GM12873 (cell line): ENCODE measurements around the gene WWOX.

Source experiments
- TF ChIP-seq, protein P1 (sequence below): IDR thresholded peaks from 2 replicates; pipeline ENCODE4 v1.5.1; 2012; ENCODE audit warnings: low read depth, mild to moderate bottlenecking, moderate library complexity, low read length, control low read depth; ENCODE audit not compliant: insufficient read depth; ENCODE audit errors: missing control alignments

Gene WWOX

DNA sequence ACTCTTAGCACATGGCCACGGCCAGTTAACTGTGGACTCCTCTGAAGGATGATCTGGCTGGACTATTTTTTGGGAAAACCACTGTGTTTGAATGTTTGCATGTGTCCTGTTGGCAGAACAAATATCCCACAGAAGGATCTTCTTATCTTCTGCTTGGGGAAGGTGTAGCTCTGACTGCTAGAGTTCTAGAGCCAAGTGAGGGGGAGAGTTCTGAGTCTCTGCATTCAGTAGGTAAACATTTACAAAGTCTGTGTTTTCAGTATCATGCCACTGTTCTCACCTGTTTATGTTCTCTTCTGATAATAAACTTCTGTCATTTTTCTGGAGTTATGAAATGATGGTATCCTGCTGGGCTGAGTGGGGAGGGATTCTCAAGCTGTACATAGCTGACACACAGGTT is 241.1 kb downstream of the WWOX start:
- TF ChIP-seq, protein P1, sequence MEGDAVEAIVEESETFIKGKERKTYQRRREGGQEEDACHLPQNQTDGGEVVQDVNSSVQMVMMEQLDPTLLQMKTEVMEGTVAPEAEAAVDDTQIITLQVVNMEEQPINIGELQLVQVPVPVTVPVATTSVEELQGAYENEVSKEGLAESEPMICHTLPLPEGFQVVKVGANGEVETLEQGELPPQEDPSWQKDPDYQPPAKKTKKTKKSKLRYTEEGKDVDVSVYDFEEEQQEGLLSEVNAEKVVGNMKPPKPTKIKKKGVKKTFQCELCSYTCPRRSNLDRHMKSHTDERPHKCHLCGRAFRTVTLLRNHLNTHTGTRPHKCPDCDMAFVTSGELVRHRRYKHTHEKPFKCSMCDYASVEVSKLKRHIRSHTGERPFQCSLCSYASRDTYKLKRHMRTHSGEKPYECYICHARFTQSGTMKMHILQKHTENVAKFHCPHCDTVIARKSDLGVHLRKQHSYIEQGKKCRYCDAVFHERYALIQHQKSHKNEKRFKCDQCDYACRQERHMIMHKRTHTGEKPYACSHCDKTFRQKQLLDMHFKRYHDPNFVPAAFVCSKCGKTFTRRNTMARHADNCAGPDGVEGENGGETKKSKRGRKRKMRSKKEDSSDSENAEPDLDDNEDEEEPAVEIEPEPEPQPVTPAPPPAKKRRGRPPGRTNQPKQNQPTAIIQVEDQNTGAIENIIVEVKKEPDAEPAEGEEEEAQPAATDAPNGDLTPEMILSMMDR: no peak

DNA sequence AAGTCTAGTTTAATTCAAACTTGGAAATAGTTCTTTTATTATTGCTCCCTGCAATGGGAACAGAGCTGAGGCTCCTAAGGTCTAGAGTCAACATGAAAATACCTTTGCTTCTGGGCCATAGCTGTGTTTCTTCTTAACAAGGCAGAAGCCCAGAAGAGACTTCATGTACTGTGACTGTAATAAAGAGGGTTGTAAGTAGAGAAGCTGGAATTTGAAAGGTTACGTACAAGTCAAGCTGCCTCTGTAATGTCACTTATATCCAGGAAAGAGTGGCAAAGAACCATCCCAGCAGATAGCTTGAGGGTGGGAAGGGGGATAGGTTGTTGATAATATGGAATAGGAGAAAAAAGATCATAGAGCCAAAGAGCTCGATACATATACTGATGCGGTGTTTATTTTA is 248.6 kb downstream of the WWOX start:
- TF ChIP-seq, protein P1: no peak

GRCh38 chr16:78348886-78349285 is 249.4 kb downstream of the WWOX start:
- TF ChIP-seq, protein P1: no peak

DNA sequence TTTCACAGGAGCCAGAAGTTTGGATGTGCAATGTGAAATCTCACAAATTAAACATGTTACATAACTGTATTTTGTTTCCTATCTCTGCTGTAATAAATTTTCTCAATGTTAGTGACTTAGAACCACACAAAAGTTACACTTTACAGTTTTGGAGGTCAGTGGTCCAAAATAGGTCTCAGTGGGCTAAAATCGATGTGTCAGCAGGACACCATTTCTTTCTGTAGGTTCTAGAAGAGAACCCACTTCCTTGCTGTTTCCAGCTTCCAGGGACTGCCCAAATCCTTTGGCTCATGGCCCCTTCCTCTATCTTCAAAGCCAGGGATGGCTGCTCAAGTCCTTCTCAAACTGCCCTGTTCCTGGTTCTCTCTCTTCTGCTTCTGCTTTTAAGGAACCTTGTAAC is 252.7 kb downstream of the WWOX start:
- TF ChIP-seq, protein P1: no peak

DNA sequence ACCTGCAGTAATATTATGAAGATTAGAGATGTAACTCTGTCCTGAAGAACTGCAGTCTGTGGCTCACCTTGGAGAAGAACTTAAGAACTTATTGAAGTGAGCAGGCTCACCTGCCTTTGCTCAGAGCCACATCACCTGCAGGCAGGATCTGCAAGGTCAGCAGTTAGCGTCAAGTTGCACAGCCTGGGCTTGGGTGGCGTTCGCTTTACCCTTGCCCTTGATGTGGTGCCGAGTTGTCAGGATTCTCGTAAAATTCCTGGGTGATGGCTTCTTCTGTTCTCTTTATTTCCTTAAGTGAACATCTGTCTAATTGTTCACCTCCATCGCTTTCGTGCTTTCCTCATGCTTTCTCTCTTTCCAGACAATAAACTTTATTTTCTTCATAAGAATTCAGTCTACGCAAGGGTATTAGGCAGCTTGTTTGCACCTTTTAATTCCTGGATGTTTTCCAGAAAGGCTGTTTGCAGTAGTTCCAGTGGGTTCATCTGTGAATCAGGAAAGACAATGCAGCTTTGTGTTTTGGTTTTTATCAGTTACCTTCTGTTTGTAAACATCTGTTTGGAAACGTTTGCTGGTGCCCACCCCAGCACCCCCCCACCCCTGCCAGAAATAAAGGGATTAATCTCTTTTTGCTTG is 254.3 kb downstream of the WWOX start:
- TF ChIP-seq, protein P1: no peak

GRCh38 chr16:78362524-78363135 is 263.2 kb downstream of the WWOX start:
- TF ChIP-seq, protein P1: no peak

- TF ChIP-seq, protein P1: no peak
Measured at GRCh38 chr16:78363843-78364555, 264.5 kb downstream of the WWOX start.
